Uterus (tissue), 2 donors: ENCODE results near the gene CSKMT.

Source experiments
- CTCF ChIP-seq, 4 experiments: fragments of 200-600 bp in 2 of 4; fragments of 450-650 bp in 2 of 4; sonication (generic) in 2 of 4; IDR thresholded peaks; one replicate each; pipeline ENCODE4 v1.5.1; 2016 to 2019; ENCODE audit warnings: antibody characterized with exemption in 4 of 4, mild to moderate bottlenecking in 2 of 4, moderate library complexity in 1 of 4
- POLR2A ChIP-seq, 2 donors: fragments of 450-650 bp; IDR thresholded peaks; one replicate each; pipeline ENCODE4 v1.6.1; 2016; ENCODE audit warnings: antibody characterized with exemption in 2 of 2, mild to moderate bottlenecking in 1 of 2, moderate library complexity in 1 of 2

GRCh38 chr11:62622476-62623089, 42.5 kb upstream of the CSKMT start:
- no peak for TF ChIP-seq POLR2A (IDR thresholded peaks at IDR 0.05)
- no peak for TF ChIP-seq CTCF (IDR thresholded peaks at IDR 0.05)
